Neural cell (in vitro differentiated cells): ENCODE measurements around the gene SLC1A1.

Experiments used
- CTCF ChIP-seq: fragments of 450-650 bp; IDR thresholded peaks from 2 replicates; pipeline ENCODE4 v1.5.1; 2014; ENCODE audit warnings: antibody characterized with exemption, mild to moderate bottlenecking, moderate library complexity; ENCODE audit not compliant: poor library complexity, severe bottlenecking
- MXI1 ChIP-seq: fragments of 450-650 bp; conservative IDR thresholded peaks from 2 replicates; pipeline ENCODE4 v1.6.1; 2014; ENCODE audit warnings: antibody characterized with exemption, mild to moderate bottlenecking; ENCODE audit not compliant: poor library complexity, severe bottlenecking
- RAD21 ChIP-seq: fragments of 450-650 bp; conservative IDR thresholded peaks from 2 replicates; pipeline ENCODE4 v1.6.1; 2014; ENCODE audit warnings: antibody characterized with exemption, mild to moderate bottlenecking, moderate library complexity

GRCh38 chr9:4592295-4592694 is 102.0 kb downstream of the SLC1A1 start:
- TF ChIP-seq CTCF, result no peak
- no peak for TF ChIP-seq MXI1
- no peak for TF ChIP-seq RAD21
